SJSA1 (cell line): ENCODE measurements around the gene INSRR. TPM values are rescaled to one million over a fixed set of nuclear protein-coding genes. Genes with fewer than 3 reads are reported as not detected.

Source experiments
- DNase-seq, 2 experiments: peaks; one replicate each; pipeline ENCODE4 v3.0.0-alpha.2; 2015 to 2020; ENCODE audit warnings: low spot score in 2 of 2, low read depth in 1 of 2
- H3K27ac ChIP-seq: fragments of 250-450 bp; sonication (Bioruptor Pico); 2 replicates; pipeline ENCODE4 v1.5.1; 2020; ENCODE audit warnings: mild to moderate bottlenecking, moderate library complexity
- H3K27me3 ChIP-seq: fragments of 250-450 bp; sonication (Bioruptor Pico); replicated peaks from 2 replicates; pipeline ENCODE4 v1.5.1; 2020; ENCODE audit warnings: mild to moderate bottlenecking, moderate library complexity
- H3K36me3 ChIP-seq: fragments of 250-450 bp; sonication (Bioruptor Pico); 2 replicates; pipeline ENCODE4 v1.5.1; 2020; ENCODE audit warnings: mild to moderate bottlenecking
- H3K4me1 ChIP-seq: fragments of 250-450 bp; sonication (Bioruptor Pico); replicated peaks from 2 replicates; pipeline ENCODE4 v1.6.1; 2021; ENCODE audit warnings: mild to moderate bottlenecking
- H3K4me3 ChIP-seq: fragments of 250-450 bp; sonication (Bioruptor Pico); 2 replicates; pipeline ENCODE4 v1.5.1; 2020; ENCODE audit warnings: mild to moderate bottlenecking
- H3K9me3 ChIP-seq: fragments of 250-450 bp; sonication (Bioruptor Pico); replicated peaks from 2 replicates; pipeline ENCODE4 v1.5.1; 2020; ENCODE audit warnings: mild to moderate bottlenecking
- total RNA-seq: library from RNA; depleted of rRNA; stranded (reverse); fragments of >200 nt; shearing (Covaris generic); gene quantifications from 2 replicates; pipeline ENCODE4 v1.2.3, GENCODE V29; 2014

INSRR gene
- total RNA-seq, 1 experiment from 2014 or later = not detected

DNA sequence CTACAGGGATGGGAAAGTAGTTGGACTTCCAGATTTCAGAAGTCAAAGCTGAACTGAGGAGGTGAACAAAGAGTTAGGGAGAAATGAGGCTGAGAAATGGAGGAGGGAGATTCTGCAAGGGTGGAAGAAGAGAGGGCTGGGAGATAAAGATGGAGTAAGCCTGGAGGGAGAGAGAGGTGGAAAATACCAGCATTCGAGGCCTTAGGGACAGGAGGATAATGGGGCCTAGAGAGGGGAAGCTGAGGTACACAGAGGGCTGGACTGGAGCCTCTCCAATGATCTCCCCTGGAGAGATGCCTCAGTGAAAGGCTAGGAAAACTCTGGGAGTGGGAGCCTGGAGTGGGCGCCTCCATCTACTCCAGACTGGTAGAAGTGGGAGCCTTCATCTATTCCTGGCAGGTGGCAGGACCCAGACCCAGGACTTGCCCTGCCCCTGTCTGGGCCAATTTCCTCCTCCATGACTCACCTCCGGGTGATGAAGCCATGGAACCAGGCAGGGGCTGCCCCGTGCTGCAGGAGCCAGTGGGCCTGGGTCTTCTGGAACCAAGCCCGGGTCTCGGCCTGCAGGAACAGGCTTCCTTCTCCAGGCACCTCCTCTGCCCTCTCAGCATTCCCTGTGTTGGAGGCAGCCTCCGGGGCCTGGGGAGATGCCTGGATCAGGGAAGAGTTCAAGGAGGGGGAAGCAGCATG, 44.2 kb downstream of the INSRR start:
- no peak overlapping the region for H3K4me3 ChIP-seq
- DNase-seq = no peak
- no peaks in the 10 kb centered on the region for H3K9me3 ChIP-seq
- no peak overlapping the region for H3K27ac ChIP-seq
- no peaks in the 10 kb centered on the region for H3K36me3 ChIP-seq
- H3K4me1 ChIP-seq = peaks cover 13% of the 10 kb centered on the region
- 0 out of 2 replicates have a peak, but pooled peaks cover 2% of the 10 kb centered on the region for H3K27me3 ChIP-seq

DNA sequence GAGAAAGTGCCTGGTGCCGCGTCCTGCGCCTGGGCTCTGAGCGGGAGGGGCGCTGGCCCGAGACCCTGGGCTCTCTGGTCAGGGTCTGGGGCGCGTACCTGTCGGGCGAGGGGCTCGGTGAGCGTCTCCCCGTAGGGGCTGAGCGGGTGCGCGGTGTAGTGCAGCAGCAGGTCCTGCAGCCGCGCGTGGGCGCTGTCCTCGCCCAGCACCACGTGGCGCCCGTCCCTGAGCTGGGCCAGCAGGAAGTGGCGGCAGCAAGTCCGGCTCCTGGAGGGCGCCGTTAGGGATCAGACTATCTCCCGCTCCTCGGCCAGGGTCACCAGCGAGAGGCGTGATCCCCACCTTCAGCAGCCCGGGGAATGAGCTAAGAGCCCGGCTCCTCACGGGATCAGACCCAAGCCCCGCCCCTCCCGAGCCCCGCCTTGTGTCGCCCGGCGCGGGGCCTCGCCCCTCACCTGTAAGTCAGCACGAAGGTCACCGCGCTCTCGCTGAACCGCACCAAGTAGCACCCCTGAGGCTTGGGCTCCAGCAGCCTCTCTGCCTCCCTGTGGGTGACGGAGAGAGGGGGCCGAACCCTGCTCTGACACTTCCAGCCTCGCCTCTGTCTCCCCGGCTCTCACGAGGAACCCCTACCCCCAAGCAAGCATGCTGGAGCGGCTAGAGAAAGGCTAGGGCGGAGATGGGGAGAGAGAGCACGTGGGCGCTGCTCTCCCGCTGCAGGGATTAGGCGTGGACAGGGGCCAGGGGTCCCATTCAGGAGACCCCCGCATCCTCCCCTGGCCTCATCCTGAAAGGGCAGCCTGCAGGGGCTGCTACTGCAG, 45.0 kb downstream of the INSRR start:
- H3K9me3 ChIP-seq = no peaks in the 10 kb centered on the region
- DNase-seq = no peak
- H3K27me3 ChIP-seq = 0 out of 2 replicates have a peak, but pooled peaks cover 2% of the 10 kb centered on the region
- H3K27ac ChIP-seq = no peak overlapping the region
- peaks cover 13% of the 10 kb centered on the region for H3K4me1 ChIP-seq
- H3K4me3 ChIP-seq = no peak overlapping the region
- no peaks in the 10 kb centered on the region for H3K36me3 ChIP-seq

- DNase-seq = no peak
- no peak overlapping the region for H3K27ac ChIP-seq
- H3K4me1 ChIP-seq = peaks cover 13% of the 10 kb centered on the region
- no peaks in the 10 kb centered on the region for H3K27me3 ChIP-seq
- no peaks in the 10 kb centered on the region for H3K9me3 ChIP-seq
- no peak overlapping the region for H3K4me3 ChIP-seq
- no peaks in the 10 kb centered on the region for H3K36me3 ChIP-seq
These were observed 45.6 kb downstream of the INSRR start for GRCh38 chr1:156813298-156813697.

DNA sequence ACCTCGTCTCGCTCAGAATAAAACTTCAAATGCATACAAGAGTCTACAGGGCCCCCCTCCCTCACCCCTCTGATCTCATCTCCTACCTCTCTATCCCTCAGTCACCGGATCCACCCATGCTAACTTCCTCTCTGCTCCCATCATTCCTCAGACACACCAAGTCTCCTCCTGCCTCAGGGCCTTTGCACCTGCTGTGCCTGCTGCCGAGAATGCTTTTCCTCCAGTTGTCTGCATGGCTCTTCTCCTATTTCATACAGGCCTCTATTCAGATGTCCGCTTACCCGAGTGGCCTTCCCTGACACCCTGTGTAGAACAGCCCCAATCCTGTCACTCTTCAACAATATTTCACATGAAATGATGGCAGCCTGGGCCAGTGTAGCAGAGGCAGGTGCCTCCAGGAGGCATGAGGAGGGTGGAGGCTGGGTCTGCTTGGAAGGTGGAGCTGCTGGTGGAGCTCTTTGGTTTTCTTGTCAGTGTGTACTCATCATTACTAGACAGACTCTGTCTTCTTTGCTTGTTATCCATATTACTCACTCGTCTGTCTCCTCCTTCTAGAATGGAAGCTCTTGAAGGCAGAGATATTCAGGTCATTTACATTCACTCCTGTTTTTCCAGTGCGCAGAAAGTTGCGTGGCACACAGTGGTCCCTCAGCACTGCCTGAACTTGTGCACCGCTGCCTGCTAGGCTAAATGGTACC, 46.5 kb downstream of the INSRR start:
- no peak for DNase-seq
- Histone ChIP-seq H3K27me3 (no peaks in the 10 kb centered on the region), H3K9me3 (no peaks in the 10 kb centered on the region), H3K27ac (no peak overlapping the region), H3K4me1 (peaks cover 13% of the 10 kb centered on the region), H3K36me3 (no peaks in the 10 kb centered on the region), H3K4me3 (no peak overlapping the region)

DNA sequence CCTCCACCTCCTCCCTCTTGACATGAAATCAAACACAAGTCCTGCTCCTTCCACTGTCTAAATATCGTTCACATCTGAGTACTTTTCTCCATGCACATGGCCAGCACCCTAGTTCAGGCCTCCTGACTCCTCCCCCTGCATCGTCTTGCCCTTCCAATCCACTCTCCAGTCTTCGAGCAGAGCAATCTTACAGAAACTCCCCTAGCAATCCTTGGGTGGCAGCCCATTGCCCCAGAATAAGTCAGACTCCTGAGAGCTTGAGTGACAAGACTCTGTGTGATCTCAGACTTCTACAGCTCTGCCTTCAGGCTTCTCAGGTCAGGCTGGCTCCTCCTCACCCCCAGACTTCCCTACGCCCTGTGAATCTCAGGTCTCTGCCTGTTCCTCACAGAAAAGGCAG, 47.7 kb downstream of the INSRR start:
- H3K36me3 ChIP-seq = no peaks in the 10 kb centered on the region
- H3K27ac ChIP-seq = no peak overlapping the region
- no peak overlapping the region for H3K4me3 ChIP-seq
- H3K4me1 ChIP-seq = 0 out of 2 replicates have a peak, but pooled peaks cover 6% of the 10 kb centered on the region
- no peak for DNase-seq
- no peaks in the 10 kb centered on the region for H3K27me3 ChIP-seq
- H3K9me3 ChIP-seq = no peaks in the 10 kb centered on the region

DNA sequence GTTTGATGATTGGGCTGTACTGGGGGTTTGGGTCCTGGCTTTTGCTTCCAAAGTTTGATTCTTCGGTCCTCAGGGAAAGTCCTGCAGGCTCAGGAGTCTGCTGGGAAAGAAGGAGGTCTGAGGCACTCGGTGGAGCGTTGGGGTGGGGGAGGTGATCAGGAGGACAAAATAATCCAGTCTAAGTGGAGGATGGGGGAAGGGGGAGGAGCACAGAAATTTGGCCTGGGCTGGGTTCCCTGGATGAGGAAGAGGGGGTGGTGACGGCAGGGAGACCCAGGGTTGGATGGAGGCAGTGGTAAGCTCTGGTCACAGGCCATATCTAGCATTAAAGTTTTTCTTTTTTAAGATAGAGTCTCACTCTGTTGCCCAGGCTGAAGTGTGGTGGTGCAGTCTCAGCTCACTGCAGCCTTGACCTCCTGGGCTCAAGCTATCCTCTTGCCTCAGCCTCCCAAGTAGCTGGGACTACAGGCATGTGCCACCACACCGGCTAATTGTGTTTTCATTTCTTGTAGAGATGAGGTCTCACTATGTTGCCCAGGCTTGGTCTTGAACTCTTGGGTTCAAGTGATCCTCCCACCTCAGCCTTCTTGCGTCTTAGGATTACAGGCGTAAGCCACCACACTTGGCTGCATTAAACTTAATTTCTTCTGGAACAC, 49.1 kb downstream of the INSRR start:
- Histone ChIP-seq H3K9me3 (no peaks in the 10 kb centered on the region), H3K4me3 (no peak overlapping the region), H3K36me3 (no peaks in the 10 kb centered on the region), H3K4me1 (0 out of 2 replicates have a peak, but pooled peaks cover 6% of the 10 kb centered on the region), H3K27ac (no peak overlapping the region), H3K27me3 (no peaks in the 10 kb centered on the region)
- DNase-seq = no peak

GRCh38 chr1:156809281-156809680, 49.6 kb downstream of the INSRR start:
- H3K9me3 ChIP-seq = no peaks in the 10 kb centered on the region
- no peaks in the 10 kb centered on the region for H3K36me3 ChIP-seq
- H3K27ac ChIP-seq = no peak overlapping the region
- H3K4me1 ChIP-seq = 0 out of 2 replicates have a peak, but pooled peaks cover 6% of the 10 kb centered on the region
- no peak overlapping the region for H3K4me3 ChIP-seq
- H3K27me3 ChIP-seq = no peaks in the 10 kb centered on the region
- DNase-seq = no peak

DNA sequence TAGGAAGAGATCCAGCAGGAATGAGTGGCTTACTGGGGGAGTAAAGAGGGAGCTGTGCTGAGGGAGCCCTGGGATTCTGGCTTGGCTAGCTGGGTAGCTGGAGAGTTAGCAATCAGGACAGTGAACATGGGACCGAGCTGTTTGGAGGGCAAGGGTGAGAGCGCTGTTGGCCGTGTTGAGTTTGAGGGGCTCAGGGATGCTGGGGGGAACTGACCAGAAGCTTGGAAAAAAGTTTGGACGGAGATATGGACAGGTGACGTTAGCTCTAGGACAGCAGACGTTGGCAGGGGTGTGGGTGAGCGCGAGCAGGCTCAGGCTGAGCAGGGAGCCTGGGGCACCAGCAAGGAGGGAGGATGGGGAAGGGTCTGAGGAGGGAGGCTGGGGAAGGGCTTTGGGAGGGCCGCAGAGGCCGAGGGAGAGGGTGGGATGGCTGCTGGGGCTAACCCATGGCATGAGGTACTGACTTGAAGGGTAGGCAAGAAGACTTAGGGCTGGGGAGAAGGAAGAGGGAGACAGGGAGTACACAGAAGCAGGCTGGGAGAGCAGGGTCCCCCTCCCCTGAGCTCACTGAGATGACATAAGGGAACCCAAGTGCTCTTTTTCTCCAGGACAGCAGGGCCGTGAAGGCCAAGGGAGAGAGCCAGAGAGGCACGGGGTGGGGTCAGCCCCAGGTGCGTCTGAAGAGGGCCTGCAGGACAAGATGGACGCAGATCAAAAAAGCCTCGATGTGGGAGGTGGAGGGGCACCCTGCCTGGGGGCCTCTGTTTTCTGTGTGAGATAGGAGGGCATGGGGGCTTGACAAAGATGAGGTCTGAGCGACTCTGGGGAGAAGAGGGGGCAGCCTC, 50.5 kb downstream of the INSRR start:
- no peak for DNase-seq
- Histone ChIP-seq H3K36me3 (no peaks in the 10 kb centered on the region), H3K9me3 (no peaks in the 10 kb centered on the region), H3K4me1 (no peaks in the 10 kb centered on the region), H3K27me3 (no peaks in the 10 kb centered on the region), H3K4me3 (no peak overlapping the region), H3K27ac (no peak overlapping the region)

DNA sequence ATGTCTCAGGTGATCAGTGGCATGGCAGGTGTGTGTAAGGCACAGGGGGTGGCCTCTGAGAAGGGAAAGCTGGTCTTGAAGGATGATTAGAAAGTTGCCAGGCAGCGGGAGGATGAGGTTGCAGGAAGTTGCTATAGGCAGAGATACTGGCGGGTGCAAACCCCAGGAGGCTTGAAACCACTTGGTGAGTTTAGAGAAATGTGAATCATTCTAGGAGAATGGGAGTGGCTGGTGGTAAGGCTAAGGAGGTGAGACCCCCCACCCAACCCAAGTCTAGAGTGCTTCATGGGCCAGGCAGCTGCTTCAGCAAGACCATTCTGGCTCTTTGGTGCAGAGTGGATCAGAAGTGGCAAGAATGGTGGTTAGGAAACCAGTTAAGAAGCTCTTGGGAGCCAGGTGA, 51.3 kb downstream of the INSRR start:
- DNase-seq = no peak
- H3K9me3 ChIP-seq = no peaks in the 10 kb centered on the region
- H3K36me3 ChIP-seq = no peaks in the 10 kb centered on the region
- no peaks in the 10 kb centered on the region for H3K4me1 ChIP-seq
- H3K4me3 ChIP-seq = no peak overlapping the region
- H3K27ac ChIP-seq = no peak overlapping the region
- no peaks in the 10 kb centered on the region for H3K27me3 ChIP-seq

GRCh38 chr1:156806512-156807440, 52.1 kb downstream of the INSRR start:
- Histone ChIP-seq H3K4me1 (no peaks in the 10 kb centered on the region), H3K4me3 (no peak overlapping the region), H3K27me3 (no peaks in the 10 kb centered on the region), H3K27ac (no peak overlapping the region), H3K36me3 (no peaks in the 10 kb centered on the region), H3K9me3 (no peaks in the 10 kb centered on the region)
- DNase-seq = no peak

DNA sequence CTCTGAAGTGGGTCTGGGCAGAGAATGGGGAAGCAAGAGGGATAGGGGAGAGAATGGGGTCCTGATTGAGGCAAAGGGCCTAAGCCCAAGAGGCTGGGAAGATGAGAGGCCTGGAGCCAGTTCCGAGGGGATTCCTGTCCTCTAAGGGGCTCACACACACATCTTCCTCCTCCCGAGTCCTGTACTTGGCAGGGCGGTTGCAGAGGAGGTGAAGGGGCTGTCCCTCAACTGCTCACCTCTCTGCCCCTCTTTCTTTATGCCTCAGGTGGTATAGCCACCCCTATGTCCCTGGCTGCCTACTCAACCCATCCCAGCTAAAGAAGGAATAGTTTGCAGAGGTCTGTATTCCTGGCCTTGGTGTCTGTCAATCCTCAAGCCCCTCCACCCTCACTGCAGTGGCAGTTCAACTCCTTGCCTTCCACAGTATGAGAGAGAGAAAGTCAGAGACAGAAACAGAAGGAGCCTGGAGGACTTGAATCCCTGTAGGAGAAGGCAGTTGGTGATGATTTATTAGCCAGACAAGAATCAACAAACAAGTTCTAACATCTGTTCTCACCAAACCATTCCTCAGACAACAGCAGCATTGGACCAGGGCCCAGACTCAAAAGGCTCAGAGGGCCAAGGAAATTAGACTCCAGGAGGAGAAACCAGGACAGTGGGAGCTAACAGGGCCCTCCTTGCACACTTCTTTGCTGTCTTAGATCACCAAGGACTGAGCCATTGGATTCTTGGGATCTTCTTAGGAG, 53.0 kb downstream of the INSRR start:
- Histone ChIP-seq H3K9me3 (no peaks in the 10 kb centered on the region), H3K4me1 (no peaks in the 10 kb centered on the region), H3K4me3 (no peak overlapping the region), H3K27me3 (no peaks in the 10 kb centered on the region), H3K36me3 (peaks cover 6% of the 10 kb centered on the region), H3K27ac (no peak overlapping the region)
- no peak for DNase-seq
